H9 (cell line): ENCODE results near the gene CRY2. TPM values are rescaled to one million over a fixed set of nuclear protein-coding genes. Genes with fewer than 3 reads are reported as not detected.

ENCODE experiments used
- DNase-seq: peaks from one replicate; pipeline ENCODE4 v3.0.0-alpha.2; 2017
- H2AFZ ChIP-seq: one replicate; pipeline ENCODE4 v1.6.1; 2013; ENCODE audit warnings: mild to moderate bottlenecking, low read length, control low read depth, moderate library complexity
- H2AK5ac ChIP-seq: 2 replicates; pipeline ENCODE4 v1.6.1; 2013; ENCODE audit warnings: low read length, control low read depth, mixed read lengths; ENCODE audit not compliant: insufficient read length
- H2BK120ac ChIP-seq: one replicate; pipeline ENCODE4 v1.6.1; 2013; ENCODE audit warnings: low read depth, mild to moderate bottlenecking, low read length, control low read depth, inconsistent platforms; ENCODE audit not compliant: poor library complexity, severe bottlenecking
- H2BK12ac ChIP-seq: 2 replicates; pipeline ENCODE4 v1.6.1; 2013; ENCODE audit warnings: low read length, control low read depth, mixed read lengths, low read depth; ENCODE audit not compliant: insufficient read length
- H2BK15ac ChIP-seq: 2 replicates; pipeline ENCODE4 v1.6.1; 2013; ENCODE audit warnings: low read depth, low read length, control low read depth
- H2BK20ac ChIP-seq: one replicate; pipeline ENCODE4 v1.6.1; 2013; ENCODE audit warnings: low read depth, mild to moderate bottlenecking, low read length, control low read depth, inconsistent platforms; ENCODE audit not compliant: poor library complexity, severe bottlenecking
- H2BK5ac ChIP-seq: 2 replicates; pipeline ENCODE4 v1.6.1; 2013; ENCODE audit warnings: low read length, control low read depth, mixed read lengths; ENCODE audit not compliant: insufficient read length
- H3K14ac ChIP-seq: 2 replicates; pipeline ENCODE4 v1.6.1; 2013; ENCODE audit warnings: low read length, control low read depth; ENCODE audit not compliant: insufficient read depth
- H3K18ac ChIP-seq: 2 replicates; pipeline ENCODE4 v1.6.1; 2013; ENCODE audit warnings: low read depth, mild to moderate bottlenecking, mixed read lengths, low read length, control low read depth; ENCODE audit not compliant: insufficient read length
- H3K23ac ChIP-seq: 2 replicates; pipeline ENCODE4 v1.6.1; 2013; ENCODE audit warnings: low read length, control low read depth, mixed read lengths, low read depth; ENCODE audit not compliant: insufficient read length
- H3K23me2 ChIP-seq: 2 replicates; pipeline ENCODE4 v1.6.1; 2013; ENCODE audit warnings: low read depth, mild to moderate bottlenecking, mixed read lengths, low read length, control low read depth; ENCODE audit not compliant: insufficient read length, poor library complexity, severe bottlenecking
- H3K27ac ChIP-seq: 2 replicates; pipeline ENCODE4 v1.5.1; 2013; ENCODE audit warnings: low read length, control low read depth, mixed read lengths, low read depth; ENCODE audit not compliant: insufficient read length
- H3K27me3 ChIP-seq: 2 replicates; pipeline ENCODE4 v1.6.1; 2013; ENCODE audit warnings: low read length, control low read depth, inconsistent platforms; ENCODE audit not compliant: insufficient read depth
- H3K4ac ChIP-seq: 2 replicates; pipeline ENCODE4 v1.6.1; 2013; ENCODE audit warnings: low read depth, mild to moderate bottlenecking, control low read depth, inconsistent platforms, low read length, moderate library complexity
- H3K4me1 ChIP-seq: 2 replicates; pipeline ENCODE4 v1.6.1; 2013; ENCODE audit warnings: low read length, control low read depth, inconsistent platforms; ENCODE audit not compliant: insufficient read depth
- H3K4me2 ChIP-seq: 2 replicates; pipeline ENCODE4 v1.6.1; 2013; ENCODE audit warnings: low read length, control low read depth, mixed read lengths; ENCODE audit not compliant: insufficient read length, insufficient read depth
- H3K56ac ChIP-seq: 2 replicates; pipeline ENCODE4 v1.6.1; 2013; ENCODE audit warnings: low read depth, mild to moderate bottlenecking, mixed read lengths, low read length, control low read depth; ENCODE audit not compliant: insufficient read length
- H3K79me1 ChIP-seq: 2 replicates; pipeline ENCODE4 v1.6.1; 2013; ENCODE audit warnings: low read depth, mild to moderate bottlenecking, moderate library complexity, low read length, control low read depth, inconsistent platforms; ENCODE audit not compliant: insufficient read depth, poor library complexity, severe bottlenecking
- H3K79me2 ChIP-seq: 2 replicates; pipeline ENCODE4 v1.6.1; 2013; ENCODE audit warnings: low read length, control low read depth, inconsistent platforms; ENCODE audit not compliant: insufficient read depth
- H3K9ac ChIP-seq: 2 replicates; pipeline ENCODE4 v1.6.1; 2013; ENCODE audit warnings: low read length, control low read depth, mixed read lengths; ENCODE audit not compliant: insufficient read length; ENCODE audit errors: extremely low read depth
- H3K9me3 ChIP-seq: one replicate; pipeline ENCODE4 v1.6.1; 2013; ENCODE audit warnings: low read depth, low read length, inconsistent platforms; ENCODE audit not compliant: control insufficient read depth
- H3T11ph ChIP-seq: one replicate; pipeline ENCODE4 v1.6.1; 2013; ENCODE audit warnings: mild to moderate bottlenecking, low read length, control low read depth, inconsistent platforms
- H4K20me1 ChIP-seq: one replicate; pipeline ENCODE4 v1.6.1; 2013; ENCODE audit not compliant: control insufficient read depth, insufficient read length, insufficient read depth
- H4K5ac ChIP-seq: 2 replicates; pipeline ENCODE4 v1.6.1; 2013; ENCODE audit warnings: low read depth, mild to moderate bottlenecking, mixed read lengths, low read length, control low read depth; ENCODE audit not compliant: insufficient read length
- H4K8ac ChIP-seq: replicated peaks from 2 replicates; pipeline ENCODE4 v1.6.1; 2013; ENCODE audit warnings: low read length, control low read depth, mixed read lengths, low read depth; ENCODE audit not compliant: insufficient read length
- H4K91ac ChIP-seq: 2 replicates; pipeline ENCODE4 v1.6.1; 2013; ENCODE audit warnings: low read depth, mild to moderate bottlenecking, moderate library complexity, mixed read lengths, low read length, control low read depth; ENCODE audit not compliant: insufficient read length
- H3K27ac Mint-ChIP-seq, 3 experiments: 2 replicates in 2 of 3; 3 replicates in 1 of 3; pipeline ENCODE4 v1.8.0; 2020 to 2021; ENCODE audit warnings: mixed read lengths in 3 of 3, mild to moderate bottlenecking in 1 of 3, moderate library complexity in 1 of 3
- H3K27me3 Mint-ChIP-seq: 2 replicates; pipeline ENCODE4 v1.8.0; 2021; ENCODE audit warnings: low read depth, mild to moderate bottlenecking, moderate library complexity, mixed read lengths
- H3K36me3 Mint-ChIP-seq, 3 experiments: 2 replicates in 2 of 3; 3 replicates in 1 of 3; pipeline ENCODE4 v1.8.0; 2020 to 2021; ENCODE audit warnings: low read depth in 3 of 3, mixed read lengths in 3 of 3; ENCODE audit not compliant: insufficient read depth in 1 of 3
- H3K4me1 Mint-ChIP-seq, 2 experiments: 2 replicates each; pipeline ENCODE4 v1.8.0; 2020; ENCODE audit warnings: mixed read lengths in 2 of 2
- H3K4me3 Mint-ChIP-seq, 2 experiments: 2 replicates in 1 of 2; 3 replicates in 1 of 2; pipeline ENCODE4 v1.8.0; 2020 to 2021; ENCODE audit warnings: mild to moderate bottlenecking in 2 of 2, mixed read lengths in 2 of 2, moderate library complexity in 1 of 2
- H3K9me3 Mint-ChIP-seq, 2 experiments: 2 replicates in 1 of 2; 3 replicates in 1 of 2; pipeline ENCODE4 v1.8.0; 2020; ENCODE audit warnings: mild to moderate bottlenecking in 2 of 2, mixed read lengths in 2 of 2, moderate library complexity in 1 of 2
- CTCF ChIP-seq: fragments of 200-600 bp; sonication (generic); conservative IDR thresholded peaks from 3 replicates; pipeline ENCODE4 v1.8.0; 2021; ENCODE audit warnings: antibody characterized with exemption, mild to moderate bottlenecking
- WGBS: extraction: QIAGEN DNeasy Blood & Tissue Kit; methylation state at CpG from one replicate; pipeline ENCODE4 v1.1.7; 2013; ENCODE audit warnings: missing lambda C conversion rate, low lambda C conversion rate, mixed read lengths; ENCODE audit not compliant: insufficient read length; ENCODE audit errors: extremely low coverage; 5-methylcytosine and 5-hydroxymethylcytosine counted together
- total RNA-seq: library from RNA; stranded (reverse); gene quantifications from 2 replicates; pipeline ENCODE4 v1.2.1, GENCODE V29; 2021

Gene CRY2
- total RNA-seq, 1 experiment from 2014 or later = 14.4 TPM

GRCh38 chr11:45860348-45860747, 13.1 kb downstream of the CRY2 start:
- Histone ChIP-seq H3K23ac (no peak overlapping the region), H4K20me1 (no peaks in the 10 kb centered on the region), H4K5ac (no peak overlapping the region), H3K27me3 (no peaks in the 10 kb centered on the region), H3K14ac (no peak overlapping the region), H3K79me1 (no peaks in the 10 kb centered on the region), H3K4me2 (no peak overlapping the region), H3K56ac (no peak overlapping the region), H3K4me1 (peaks cover 4% of the 10 kb centered on the region), H3K9me3 (no peaks in the 10 kb centered on the region), H2BK20ac (no peak overlapping the region), H2AFZ (no peak overlapping the region), H3K79me2 (no peaks in the 10 kb centered on the region), H2BK5ac (no peak overlapping the region), H3K23me2 (no peaks in the 10 kb centered on the region), H2BK15ac (no peak overlapping the region), H2BK120ac (no peak overlapping the region), H4K8ac (no peak overlapping the region), H3K4ac (no peak overlapping the region), H3K18ac (no peak overlapping the region), H4K91ac (no peak overlapping the region), H2BK12ac (no peak overlapping the region), H3T11ph (no peak overlapping the region), H3K27ac (no peak overlapping the region), H2AK5ac (no peak overlapping the region), H3K9ac (no peak overlapping the region)
- H3K36me3 Mint-ChIP-seq = peaks cover 8 to 53% (median 50%) of the 10 kb centered on the region in 3 experiments; a peak in 6 of 7 replicates
- H3K27ac Mint-ChIP-seq = no peak overlapping the region; a peak in 1 of 7 replicates
- WGBS = no CpG with 5 or more reads among the region's 5 CpGs
- H3K27me3 Mint-ChIP-seq = no peaks in the 10 kb centered on the region
- TF ChIP-seq CTCF = no peak
- H3K4me3 Mint-ChIP-seq = no peak overlapping the region
- no peaks in the 10 kb centered on the region for H3K9me3 Mint-ChIP-seq
- no peak for DNase-seq
- H3K4me1 Mint-ChIP-seq = peaks cover 11 to 27% of the 10 kb centered on the region in 2 experiments
